ENCODE data around the gene LYZ.
"Not testable (repeated sequence)": the region's sequence is repeated elsewhere in the genome, so short reads cannot be mapped to it uniquely, and the experiment has no call there.

The LYZ gene

GRCh38 chr12:69348162-69348938 lies at the start of gene LYZ:
TSS of gene LYZ (plus strand) at chr12:69348381. CDS start at chr12:69348409, 28 bp downstream.
- TF ChIP-seq CTCF (IDR thresholded peaks at IDR 0.05): no peak
- TF ChIP-seq ZFX (IDR thresholded peaks at IDR 0.05; ENCODE audit: borderline replicate concordance): no peak
- no peak within 1 kb of the TSS for H3K27ac ChIP-seq

- H3K27ac ChIP-seq: no peak overlapping the region
- TF ChIP-seq ZFX (IDR thresholded peaks at IDR 0.05; ENCODE audit: borderline replicate concordance) (no peak), CTCF (IDR thresholded peaks at IDR 0.05) (no peak)
Observed at GRCh38 chr12:69298947-69299346, 49.2 kb upstream of the LYZ start.

- no peak overlapping the region for H3K27ac ChIP-seq
- TF ChIP-seq ZFX (IDR thresholded peaks at IDR 0.05; ENCODE audit: borderline replicate concordance) (no peak), CTCF (IDR thresholded peaks at IDR 0.05) (no peak)
Observed at GRCh38 chr12:69304284-69304683, 43.9 kb upstream of the LYZ start.

- no peak overlapping the region for H3K27ac ChIP-seq
- TF ChIP-seq CTCF (IDR thresholded peaks at IDR 0.05) (no peak), ZFX (IDR thresholded peaks at IDR 0.05; ENCODE audit: borderline replicate concordance) (no peak)
Observed at GRCh38 chr12:69309461-69309860, 38.7 kb upstream of the LYZ start.

DNA sequence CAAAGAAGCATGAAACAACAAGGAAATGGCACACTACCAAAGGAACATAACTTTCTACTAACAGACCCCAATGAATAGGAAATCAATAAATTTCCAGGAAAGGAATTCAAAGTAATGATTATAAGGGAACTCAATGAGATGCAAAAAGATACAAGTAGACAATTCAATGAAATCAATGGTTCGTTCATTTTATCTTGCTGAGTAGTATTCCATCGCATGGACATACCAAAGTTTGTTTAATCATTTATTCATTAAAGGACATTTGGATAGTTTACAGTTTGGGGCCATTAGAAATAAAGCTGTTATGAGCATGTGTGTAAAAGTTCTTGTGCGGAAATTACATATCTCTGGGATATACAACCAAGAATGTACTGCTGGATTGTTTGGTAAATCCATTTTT lies 35.0 kb upstream of the LYZ start:
- H3K27ac ChIP-seq: no peak overlapping the region
- TF ChIP-seq ZFX (IDR thresholded peaks at IDR 0.05; ENCODE audit: borderline replicate concordance): no peak
- TF ChIP-seq CTCF (IDR thresholded peaks at IDR 0.05): no peak

GRCh38 chr12:69316784-69317183 lies 31.4 kb upstream of the LYZ start:
- H3K27ac ChIP-seq: not testable (repeated sequence)

DNA sequence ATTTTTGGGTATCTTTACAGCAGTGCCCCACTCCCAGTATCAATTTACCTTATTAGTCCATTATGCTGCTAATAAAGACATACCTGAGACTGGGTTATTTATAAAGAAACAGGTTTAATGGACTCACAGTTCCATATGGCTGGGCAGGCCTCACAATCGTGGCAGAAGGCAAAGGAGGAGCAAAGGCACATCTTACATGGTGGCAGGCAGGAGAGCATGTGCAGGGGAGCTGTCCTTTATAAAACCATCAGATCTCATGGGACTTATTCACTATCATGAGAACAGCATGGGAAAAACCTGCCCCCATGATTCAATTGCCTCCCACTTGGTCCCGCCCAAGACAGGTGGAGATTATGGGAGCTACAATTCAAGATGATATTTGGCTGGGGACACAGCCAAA lies 30.9 kb upstream of the LYZ start:
- H3K27ac ChIP-seq: not testable (repeated sequence)

GRCh38 chr12:69318225-69318624 lies 30.0 kb upstream of the LYZ start:
- TF ChIP-seq ZFX (IDR thresholded peaks at IDR 0.05; ENCODE audit: borderline replicate concordance) (no peak), CTCF (IDR thresholded peaks at IDR 0.05) (no peak)
- no peak overlapping the region for H3K27ac ChIP-seq

Data from 22Rv1 (cell line).